MCF 10A (cell line): ENCODE data around the gene PRR35. TPM values are rescaled to one million over a fixed set of nuclear protein-coding genes. Genes with fewer than 3 reads are reported as not detected.

Source experiments
- BruUV-seq: library from RNA; stranded (reverse); fragments of 400-500 nt; replicated peaks from 2 replicates; lab custom pipeline; 2021; lab: Mats Ljungman, UMichigan
- CTCF ChIA-PET: fragments of 300-600 bp; sonication (Branson Sonifier 250); formaldehyde crosslinking; extraction: SDS; loops from one replicate; lab custom pipeline; 2021; ENCODE audit warnings: antibody characterized with exemption, inconsistent platforms; lab: Yijun Ruan, JAX
- POLR2A ChIA-PET: fragments of 300-600, 350-650 bp; sonication (Branson Sonifier 250); formaldehyde crosslinking; extraction: SDS; loops from one replicate; lab custom pipeline; 2020; ENCODE audit warnings: antibody characterized with exemption, inconsistent platforms; lab: Yijun Ruan, JAX
- DNase-seq: peaks from one replicate; pipeline ENCODE4 v3.0.0-alpha.2; 2018; ENCODE audit not compliant: unreplicated experiment
- H3K27ac Mint-ChIP-seq: one replicate; pipeline ENCODE4 v1.8.0; 2022; ENCODE audit warnings: mild to moderate bottlenecking, low read depth, mixed read lengths; ENCODE audit not compliant: unreplicated experiment
- H3K27me3 Mint-ChIP-seq: one replicate; pipeline ENCODE4 v1.8.0; 2022; ENCODE audit warnings: mixed read lengths; ENCODE audit not compliant: insufficient read depth, unreplicated experiment
- H3K36me3 Mint-ChIP-seq: one replicate; pipeline ENCODE4 v1.8.0; 2022; ENCODE audit warnings: mild to moderate bottlenecking, moderate library complexity, mixed read lengths; ENCODE audit not compliant: insufficient read depth, unreplicated experiment
- H3K4me1 Mint-ChIP-seq: one replicate; pipeline ENCODE4 v1.8.0; 2022; ENCODE audit warnings: mixed read lengths; ENCODE audit not compliant: insufficient read depth, unreplicated experiment
- H3K4me3 Mint-ChIP-seq: one replicate; pipeline ENCODE4 v1.8.0; 2022; ENCODE audit warnings: mild to moderate bottlenecking, moderate library complexity, mixed read lengths; ENCODE audit not compliant: unreplicated experiment
- H3K9me3 Mint-ChIP-seq: one replicate; pipeline ENCODE4 v1.8.0; 2022; ENCODE audit warnings: mixed read lengths; ENCODE audit not compliant: unreplicated experiment
- CTCF ChIP-seq: fragments of 200-600 bp; IDR thresholded peaks from one replicate; pipeline ENCODE4 v1.8.0; 2022; ENCODE audit warnings: antibody characterized with exemption, mild to moderate bottlenecking; ENCODE audit not compliant: unreplicated experiment
- intact Hi-C: fragments of 100-400 bp; cut with micrococcal nuclease; formaldehyde crosslinking; loops from 2 replicates; pipeline ENCODE4 v1.14.1; 2022
- total RNA-seq: library from RNA; stranded (reverse); gene quantifications from 2 replicates; pipeline ENCODE4 v1.2.3, GENCODE V29; 2022

PRR35 gene
- total RNA-seq, 1 experiment from 2014 or later, result not detected

GRCh38 chr16:522320-523096 is 37.7 kb upstream of the PRR35 start:
- Mint-ChIP-seq H3K27ac (no peak overlapping the region), H3K27me3 (no peaks in the 10 kb centered on the region), H3K4me1 (peaks cover 8% of the 10 kb centered on the region), H3K4me3 (no peak overlapping the region), H3K36me3 (peaks cover 41% of the 10 kb centered on the region), H3K9me3 (no peaks in the 10 kb centered on the region)
- DNase-seq, result peak; percentile 14
- ChIA-PET CTCF (no interaction called here), POLR2A (no interaction called here)
- no TSS peak for BruUV-seq
- no peak for TF ChIP-seq CTCF
- intact Hi-C loops, result loop anchor here (10.0 kb wide), 1 partner anchor 98 kb away; the partner anchor contains the start of gene RAB11FIP3

- Mint-ChIP-seq H3K9me3 (no peaks in the 10 kb centered on the region), H3K4me1 (peaks cover 8% of the 10 kb centered on the region), H3K36me3 (peaks cover 41% of the 10 kb centered on the region), H3K27me3 (no peaks in the 10 kb centered on the region), H3K27ac (no peak overlapping the region), H3K4me3 (no peak overlapping the region)
- no peak for TF ChIP-seq CTCF
- BruUV-seq, result no TSS peak
- ChIA-PET POLR2A (interaction anchor here (0.6 kb wide), 1 partner anchor 129 kb away, joined by 3 read pairs; no protein-coding TSS in a partner anchor), CTCF (no interaction called here)
- no peak for DNase-seq
- intact Hi-C loops, result loop anchor here (10.0 kb wide), 1 partner anchor 98 kb away; the partner anchor contains the start of gene RAB11FIP3
Measured at GRCh38 chr16:523097-523741, 37.0 kb upstream of the PRR35 start.

- POLR2A ChIA-PET, result interaction anchor here (1.1 kb wide), 1 partner anchor 17 kb away, joined by 3 read pairs; no protein-coding TSS in a partner anchor
- CTCF ChIA-PET, result interaction anchor here (0.6 to 0.7 kb wide), 2 partner anchors 68 to 441 kb away, joined by 3 read pairs; no protein-coding TSS in a partner anchor
- intact Hi-C loops, result loop anchor here (1.0 to 10.0 kb wide), 2 partner anchors 100 to 132 kb away; partner anchors contain the start of gene RAB11FIP3
- Mint-ChIP-seq H3K4me3 (no peak overlapping the region), H3K4me1 (peaks cover 8% of the 10 kb centered on the region), H3K27me3 (no peaks in the 10 kb centered on the region), H3K27ac (no peak overlapping the region), H3K9me3 (no peaks in the 10 kb centered on the region), H3K36me3 (peaks cover 38% of the 10 kb centered on the region)
- no TSS peak for BruUV-seq
- no peak for TF ChIP-seq CTCF
- no peak for DNase-seq
Measured at GRCh38 chr16:524274-525040, 35.7 kb upstream of the PRR35 start.
